GM23248 (cell line): Measurements from ENCODE around the gene LANCL1. TPM values are rescaled to one million over a fixed set of nuclear protein-coding genes. Genes with fewer than 3 reads are reported as not detected.

Experiments used
- DNase-seq: peaks from one replicate; pipeline ENCODE4 v3.0.0-alpha.2; 2015
- H2AFZ ChIP-seq: fragments of 200-600 bp; sonication (generic); 2 replicates; pipeline ENCODE4 v1.6.1; 2016; ENCODE audit warnings: antibody characterized with exemption
- H3F3A ChIP-seq: fragments of 200-600 bp; sonication (generic); 2 replicates; pipeline ENCODE4 v1.6.1; 2016; ENCODE audit warnings: mild to moderate bottlenecking, antibody characterized with exemption, mixed run types; ENCODE audit not compliant: insufficient read depth
- H3K27ac ChIP-seq: fragments of 200-600 bp; sonication (generic); 2 replicates; pipeline ENCODE4 v1.5.1; 2016; ENCODE audit warnings: mild to moderate bottlenecking
- H3K27me3 ChIP-seq: fragments of 200-600 bp; sonication (generic); replicated peaks from 2 replicates; pipeline ENCODE4 v1.6.1; 2016; ENCODE audit warnings: mild to moderate bottlenecking; ENCODE audit not compliant: insufficient read depth
- H3K36me3 ChIP-seq: fragments of 200-600 bp; sonication (generic); 2 replicates; pipeline ENCODE4 v1.6.1; 2016; ENCODE audit warnings: low read depth, mild to moderate bottlenecking
- H3K4me1 ChIP-seq: fragments of 200-600 bp; sonication (generic); 2 replicates; pipeline ENCODE4 v1.6.1; 2016; ENCODE audit warnings: mild to moderate bottlenecking; ENCODE audit not compliant: insufficient read depth
- H3K4me2 ChIP-seq: fragments of 200-600 bp; sonication (generic); one replicate; pipeline ENCODE4 v1.6.1; 2016; ENCODE audit warnings: mild to moderate bottlenecking; ENCODE audit not compliant: unreplicated experiment
- H3K4me3 ChIP-seq: fragments of 200-600 bp; sonication (generic); 2 replicates; pipeline ENCODE4 v1.5.1; 2016; ENCODE audit warnings: mild to moderate bottlenecking
- H3K79me2 ChIP-seq: fragments of 200-600 bp; sonication (generic); 2 replicates; pipeline ENCODE4 v1.6.1; 2016; ENCODE audit warnings: mild to moderate bottlenecking; ENCODE audit not compliant: insufficient read depth
- H3K9ac ChIP-seq: fragments of 200-600 bp; sonication (generic); 2 replicates; pipeline ENCODE4 v1.6.1; 2016; ENCODE audit warnings: mild to moderate bottlenecking
- H3K9me2 ChIP-seq: fragments of 200-600 bp; sonication (generic); 2 replicates; pipeline ENCODE4 v1.6.1; 2016; ENCODE audit warnings: mixed run types, mild to moderate bottlenecking, moderate library complexity; ENCODE audit not compliant: insufficient read depth
- H3K9me3 ChIP-seq: fragments of 200-600 bp; sonication (generic); one replicate; pipeline ENCODE4 v1.6.1; 2017; ENCODE audit warnings: low read depth
- H4K20me1 ChIP-seq: fragments of 200-600 bp; sonication (generic); 2 replicates; pipeline ENCODE4 v1.6.0; 2016; ENCODE audit not compliant: insufficient read depth
- EZH2 ChIP-seq: fragments of 200-600 bp; sonication (generic); IDR thresholded peaks from 2 replicates; pipeline ENCODE4 v1.6.1; 2018; ENCODE audit warnings: antibody characterized with exemption, mild to moderate bottlenecking; ENCODE audit not compliant: insufficient read depth, poor library complexity, severe bottlenecking
- EZH2phosphoT487 ChIP-seq: fragments of 200-600 bp; sonication (generic); IDR thresholded peaks from 2 replicates; pipeline ENCODE4 v1.6.1; 2018; ENCODE audit warnings: antibody characterized with exemption, moderate library complexity, mild to moderate bottlenecking, low read depth; ENCODE audit not compliant: insufficient read depth
- WGBS, 2 experiments: methylation state at CpG; one replicate each; pipeline ENCODE4 v1.1.6; 2015 to 2017; ENCODE audit warnings: low lambda C conversion rate in 2 of 2, low coverage in 1 of 2; ENCODE audit errors: missing lambda C conversion rate in 2 of 2; 5-methylcytosine and 5-hydroxymethylcytosine counted together
- in situ Hi-C: fragments of 300-500 bp; cut with MboI; formaldehyde crosslinking; loops from 2 replicates; pipeline ENCODE4 v1.15.0; 2020
- polyA plus RNA-seq: library from polyadenylated mRNA; unstranded; fragments of >200 nt; fragmentation: Nextera tagmentation; extraction: Ambion mirVana; gene quantifications from 2 replicates; pipeline ENCODE4 v1.2.1, GENCODE V29; 2016
- total RNA-seq: library from RNA; depleted of rRNA; stranded (reverse); fragments of >200 nt; shearing (Covaris generic); gene quantifications from 2 replicates; pipeline ENCODE4 v1.2.3, GENCODE V29; 2014

LANCL1 gene
- total and polyA plus RNA-seq, 2 experiments from 2014 or later, result 33.8 to 37.9 TPM

DNA sequence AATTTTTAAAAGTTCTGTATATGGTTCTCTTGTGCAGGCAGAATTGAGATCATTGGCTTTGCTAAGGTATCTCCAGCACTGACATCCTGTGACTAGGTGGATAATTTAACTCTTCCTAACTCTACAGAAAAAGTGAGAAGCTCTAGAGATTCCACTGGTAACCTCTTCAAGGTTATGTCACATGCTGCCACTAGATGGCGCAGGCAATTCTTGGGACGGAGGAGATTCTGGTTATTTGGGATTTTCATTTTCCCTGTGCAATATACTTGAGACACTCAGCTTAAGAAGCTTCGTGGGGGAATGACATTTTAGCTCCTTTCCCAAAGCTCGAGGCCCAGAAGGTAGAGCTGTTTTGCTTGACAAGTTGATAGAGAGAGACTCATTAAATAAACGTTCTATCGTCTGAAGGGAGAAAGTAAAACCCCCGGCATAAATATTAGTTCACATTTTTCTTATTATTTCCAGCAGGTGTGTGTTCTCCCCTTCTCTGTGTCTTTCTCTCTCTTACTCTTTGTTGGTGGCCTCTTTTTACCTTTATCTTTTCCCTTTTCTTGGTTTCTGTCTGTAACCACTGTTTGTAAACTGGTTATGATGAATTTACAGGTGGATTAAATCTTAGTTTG, 26.6 kb upstream of the LANCL1 start:
- H3K27me3 ChIP-seq, result no peaks in the 10 kb centered on the region
- peak overlapping the region; percentile 90 for H3K4me2 ChIP-seq
- no peaks in the 10 kb centered on the region for H3K79me2 ChIP-seq
- H3K4me3 ChIP-seq, result peak overlapping the region; percentile 70
- peak; percentile 69 for DNase-seq
- WGBS, 2 experiments, result 0 to 5% methylated on average over 7 of the region's 7 CpGs
- H3K4me1 ChIP-seq, result 0 out of 2 replicates have a peak, but pooled peaks cover 3% of the 10 kb centered on the region
- no peaks in the 10 kb centered on the region for H3K9me3 ChIP-seq
- no peaks in the 10 kb centered on the region for H3F3A ChIP-seq
- H3K36me3 ChIP-seq, result no peaks in the 10 kb centered on the region
- no peak overlapping the region for H3K27ac ChIP-seq
- in situ Hi-C loops, result no loop called here
- no peaks in the 10 kb centered on the region for H4K20me1 ChIP-seq
- H3K9me2 ChIP-seq, result no peaks in the 10 kb centered on the region
- no peak overlapping the region for H3K9ac ChIP-seq
- TF ChIP-seq EZH2, result no peak
- no peak for TF ChIP-seq EZH2phosphoT487
- H2AFZ ChIP-seq, result peak overlapping the region; percentile 78

DNA sequence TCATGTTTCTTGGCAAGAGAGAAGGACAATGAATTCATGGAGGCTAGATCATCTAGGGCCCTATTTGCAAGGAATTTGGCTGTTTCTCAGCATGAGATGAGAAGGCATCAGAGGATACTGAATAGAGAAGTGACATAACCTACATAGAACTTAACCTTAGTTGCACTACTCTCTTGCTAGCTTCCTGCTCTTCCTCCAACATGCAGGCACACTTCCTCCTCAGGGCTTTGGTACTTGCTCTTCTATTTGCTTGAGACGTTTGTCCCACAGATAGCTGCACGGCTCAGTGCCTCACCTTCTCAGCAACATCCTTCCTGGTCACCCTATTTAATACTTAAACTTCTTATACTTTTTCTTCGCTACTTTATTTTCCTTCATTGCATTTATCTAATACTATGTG, 20.0 kb upstream of the LANCL1 start:
- in situ Hi-C loops, result no loop called here
- Histone ChIP-seq H4K20me1 (no peaks in the 10 kb centered on the region), H3F3A (no peaks in the 10 kb centered on the region), H3K9ac (no peak overlapping the region), H3K4me1 (no peaks in the 10 kb centered on the region), H3K4me2 (no peak overlapping the region), H2AFZ (no peak overlapping the region), H3K27ac (no peak overlapping the region), H3K9me3 (no peaks in the 10 kb centered on the region), H3K79me2 (no peaks in the 10 kb centered on the region), H3K9me2 (no peaks in the 10 kb centered on the region), H3K4me3 (no peak overlapping the region), H3K36me3 (no peaks in the 10 kb centered on the region), H3K27me3 (no peaks in the 10 kb centered on the region)
- TF ChIP-seq EZH2 (no peak), EZH2phosphoT487 (no peak)
- WGBS, 2 experiments, result 53 to 58% methylated on average over 3 of the region's 3 CpGs
- DNase-seq, result no peak

DNA sequence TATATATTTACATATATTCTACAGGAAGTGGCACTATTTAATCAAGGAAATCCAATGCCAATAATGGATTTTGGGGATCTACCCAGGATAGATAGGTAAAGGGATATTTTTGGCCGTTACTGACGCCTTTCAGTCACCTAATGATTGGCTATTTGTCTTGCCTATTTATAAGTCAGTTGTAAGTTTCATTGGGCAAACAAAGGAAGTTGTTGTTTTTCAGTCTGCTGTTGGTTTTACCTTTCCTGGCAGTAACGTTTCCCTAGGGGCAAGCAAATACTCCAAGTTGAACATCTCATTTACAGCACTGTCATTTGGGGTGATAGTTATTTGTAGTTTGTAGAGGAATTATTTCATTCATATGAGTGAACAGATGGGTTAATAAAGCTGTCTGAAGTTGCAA, 17.0 kb upstream of the LANCL1 start:
- Histone ChIP-seq H4K20me1 (no peaks in the 10 kb centered on the region), H3K9me2 (no peaks in the 10 kb centered on the region), H3K79me2 (no peaks in the 10 kb centered on the region), H3K27ac (no peak overlapping the region), H3K36me3 (no peaks in the 10 kb centered on the region), H3K4me3 (no peak overlapping the region), H2AFZ (no peak overlapping the region), H3F3A (no peaks in the 10 kb centered on the region), H3K9ac (no peak overlapping the region), H3K9me3 (no peaks in the 10 kb centered on the region), H3K4me1 (no peaks in the 10 kb centered on the region), H3K27me3 (no peaks in the 10 kb centered on the region), H3K4me2 (no peak overlapping the region)
- in situ Hi-C loops, result no loop called here
- TF ChIP-seq EZH2phosphoT487 (no peak), EZH2 (no peak)
- DNase-seq, result no peak
- 45 to 65% methylated on average over 3 of the region's 3 CpGs for WGBS, 2 experiments

DNA sequence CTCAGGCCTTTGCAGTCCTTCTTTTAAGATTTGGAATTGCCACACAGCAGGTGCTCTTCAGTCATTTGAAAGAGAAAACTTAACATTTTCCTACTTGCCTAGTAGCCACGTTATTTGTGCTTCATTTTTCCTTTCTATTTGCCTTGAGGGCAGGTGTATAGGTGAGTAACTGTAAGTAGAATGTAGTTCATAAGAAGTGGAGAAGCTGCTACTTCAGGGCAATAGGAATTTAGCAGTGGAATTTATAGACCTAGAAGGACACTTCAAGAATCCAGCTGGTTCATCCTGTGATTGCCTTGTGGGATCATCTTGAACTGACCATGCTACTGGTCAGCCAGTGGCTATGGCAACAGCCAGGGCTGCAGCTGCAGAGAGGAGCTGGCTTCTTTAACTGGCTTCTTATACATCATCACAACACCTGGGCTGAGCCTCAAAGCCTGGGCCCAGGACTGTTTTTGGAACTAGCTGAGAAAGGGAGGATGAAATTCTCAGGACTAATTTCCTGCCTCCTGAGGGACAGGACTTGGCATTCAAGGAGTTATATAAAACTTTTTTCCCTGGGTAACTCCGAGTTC, 5.1 kb upstream of the LANCL1 start:
- Histone ChIP-seq H3K79me2 (no peaks in the 10 kb centered on the region), H3K9me3 (no peaks in the 10 kb centered on the region), H2AFZ (no peak overlapping the region), H3K9me2 (no peaks in the 10 kb centered on the region), H3K4me3 (no peak overlapping the region), H3F3A (no peaks in the 10 kb centered on the region), H4K20me1 (no peaks in the 10 kb centered on the region), H3K4me2 (no peak overlapping the region), H3K9ac (no peak overlapping the region), H3K36me3 (no peaks in the 10 kb centered on the region), H3K4me1 (peaks cover 5% of the 10 kb centered on the region; the same call in 1 of the 2 replicates), H3K27me3 (no peaks in the 10 kb centered on the region), H3K27ac (no peak overlapping the region)
- in situ Hi-C loops, result no loop called here
- DNase-seq, result no peak
- WGBS, 2 experiments, result 26 to 35% methylated on average over 2 of the region's 2 CpGs
- no peak for TF ChIP-seq EZH2phosphoT487

DNA sequence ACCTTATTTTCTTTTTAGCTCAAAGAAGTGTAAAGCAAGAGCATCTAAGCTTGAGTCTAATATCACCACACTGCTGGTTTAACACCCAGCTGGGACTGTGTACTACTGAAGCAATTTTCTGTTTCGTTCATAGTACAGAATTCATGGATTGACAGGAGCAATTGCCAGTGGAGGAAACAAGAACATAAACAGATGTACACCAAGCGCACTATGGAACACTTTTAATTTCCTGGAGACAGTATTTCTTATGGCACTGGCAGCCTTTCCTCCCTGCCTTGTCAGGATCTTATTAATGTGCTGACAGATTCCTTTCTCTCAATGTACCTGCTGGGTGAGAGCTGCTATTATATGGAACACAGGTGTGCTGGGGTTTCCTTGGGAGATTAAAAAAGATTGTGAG, 4.2 kb upstream of the LANCL1 start:
- Histone ChIP-seq H3K4me3 (no peak overlapping the region), H3K9ac (no peak overlapping the region), H2AFZ (no peak overlapping the region), H3K4me1 (peaks cover 5% of the 10 kb centered on the region; the same call in 1 of the 2 replicates), H3K4me2 (no peak overlapping the region), H3K27me3 (no peaks in the 10 kb centered on the region), H3K9me2 (no peaks in the 10 kb centered on the region), H3K79me2 (peaks cover 6% of the 10 kb centered on the region), H4K20me1 (no peaks in the 10 kb centered on the region), H3F3A (no peaks in the 10 kb centered on the region), H3K27ac (no peak overlapping the region), H3K9me3 (no peaks in the 10 kb centered on the region), H3K36me3 (no peaks in the 10 kb centered on the region)
- in situ Hi-C loops, result no loop called here
- 27 to 32% methylated on average over 2 of the region's 2 CpGs for WGBS, 2 experiments
- DNase-seq, result no peak
- TF ChIP-seq EZH2phosphoT487 (no peak), EZH2 (no peak)
